Ovary (tissue), 3 donors: ENCODE measurements around the gene UPF1.

Source experiments
- CTCF ChIP-seq, 3 donors: fragments of 450-650 bp in 2 of 3; fragments of 200-600 bp in 1 of 3; IDR thresholded peaks; one replicate each; pipeline versions ENCODE4 v1.5.1 to v1.8.0; 2016 to 2022; ENCODE audit warnings: antibody characterized with exemption in 3 of 3, mild to moderate bottlenecking in 1 of 3
- POLR2A ChIP-seq: fragments of 450-650 bp; IDR thresholded peaks from one replicate; pipeline ENCODE4 v1.6.1; 2017; ENCODE audit warnings: antibody characterized with exemption, mild to moderate bottlenecking, moderate library complexity
- donor health status: DM: no; HTN: no; CAD: no.

GRCh38 chr19:18851673-18852325, 20.0 kb downstream of the UPF1 start:
- TF ChIP-seq CTCF (IDR thresholded peaks at IDR 0.05) (no peak), POLR2A (no peak)
